HFFc6 (cell line): ENCODE results near the gene KAT14. TPM values are rescaled to one million over a fixed set of nuclear protein-coding genes. Genes with fewer than 3 reads are reported as not detected.
"Not testable (repeated sequence)": the region's sequence is repeated elsewhere in the genome, so short reads cannot be mapped to it uniquely, and the experiment has no call there.

Experiments
- DNase-seq: peaks from one replicate; pipeline ENCODE4 v3.0.0-alpha.2; 2018
- H3K27ac Mint-ChIP-seq: 2 replicates; pipeline ENCODE4 v1.8.0; 2020; ENCODE audit warnings: mild to moderate bottlenecking, mixed read lengths
- H3K27me3 Mint-ChIP-seq: 2 replicates; pipeline ENCODE4 v1.8.0; 2021; ENCODE audit warnings: mild to moderate bottlenecking, moderate library complexity, mixed read lengths; ENCODE audit not compliant: insufficient read depth
- H3K36me3 Mint-ChIP-seq: 2 replicates; pipeline ENCODE4 v1.8.0; 2021; ENCODE audit warnings: low read depth, mixed read lengths
- H3K4me1 Mint-ChIP-seq: 2 replicates; pipeline ENCODE4 v1.8.0; 2020; ENCODE audit warnings: low read depth, mixed read lengths
- H3K4me3 Mint-ChIP-seq: 2 replicates; pipeline ENCODE4 v1.8.0; 2020; ENCODE audit warnings: mild to moderate bottlenecking, moderate library complexity, mixed read lengths
- H3K9me3 Mint-ChIP-seq: 2 replicates; pipeline ENCODE4 v1.8.0; 2020; ENCODE audit warnings: mild to moderate bottlenecking, mixed read lengths
- CTCF ChIP-seq: fragments of 200-600 bp; sonication (generic); IDR thresholded peaks from 2 replicates; pipeline ENCODE4 v1.5.0; 2021; ENCODE audit warnings: antibody characterized with exemption, mild to moderate bottlenecking
- total RNA-seq, 6 experiments: library from RNA; stranded (reverse); fragmentation: NEBNext Ultra II Directional; extraction: Animal tissue kit (Norgen Biotek cat#: 25700); gene quantifications; 2 replicates in 1 of 6; 3 replicates in 5 of 6; pipeline ENCODE4 v1.2.3, GENCODE V29; 2021

The KAT14 gene
- total RNA-seq, 6 experiments from 2014 or later = 8.9 to 10.3 (median 9.6) TPM

GRCh38 chr20:18191306-18191705 lies 53.6 kb downstream of the KAT14 start:
- H3K36me3 Mint-ChIP-seq = no peaks in the 10 kb centered on the region
- no peak overlapping the region for H3K27ac Mint-ChIP-seq
- no peaks in the 10 kb centered on the region for H3K27me3 Mint-ChIP-seq
- H3K4me3 Mint-ChIP-seq = no peak overlapping the region
- TF ChIP-seq CTCF = no peak
- DNase-seq = no peak
- H3K4me1 Mint-ChIP-seq = peaks cover 11% of the 10 kb centered on the region; the same call in 1 of the 2 replicates
- H3K9me3 Mint-ChIP-seq = no peaks in the 10 kb centered on the region

- DNase-seq, H3K36me3 Mint-ChIP-seq, H3K9me3 Mint-ChIP-seq, H3K27me3 Mint-ChIP-seq, H3K27ac Mint-ChIP-seq, H3K4me3 Mint-ChIP-seq: not testable (repeated sequence)
- peaks cover 11% of the 10 kb centered on the region; the same call in 1 of the 2 replicates for H3K4me1 Mint-ChIP-seq
Observed at GRCh38 chr20:18194461-18194860, 56.8 kb downstream of the KAT14 start.

GRCh38 chr20:18195931-18196330 lies 58.3 kb downstream of the KAT14 start:
- no peaks in the 10 kb centered on the region for H3K4me1 Mint-ChIP-seq

GRCh38 chr20:18197382-18198070 lies 59.9 kb downstream of the KAT14 start:
- no peak overlapping the region for H3K27ac Mint-ChIP-seq
- no peak overlapping the region for H3K4me3 Mint-ChIP-seq
- no peaks in the 10 kb centered on the region for H3K36me3 Mint-ChIP-seq
- peaks cover 6% of the 10 kb centered on the region; the same call in 1 of the 2 replicates for H3K9me3 Mint-ChIP-seq
- H3K27me3 Mint-ChIP-seq = peaks cover 2% of the 10 kb centered on the region; the same call in 1 of the 2 replicates
- no peak for DNase-seq
- no peaks in the 10 kb centered on the region for H3K4me1 Mint-ChIP-seq
- TF ChIP-seq CTCF = no peak

More at GRCh38 chr20:18195931-18196330, 58.3 kb downstream of the KAT14 start:
- Mint-ChIP-seq H3K27me3 (no peaks in the 10 kb centered on the region), H3K9me3 (no peaks in the 10 kb centered on the region), H3K27ac (no peak overlapping the region), H3K36me3 (no peaks in the 10 kb centered on the region), H3K4me3 (no peak overlapping the region)
- no peak for DNase-seq
- no peak for TF ChIP-seq CTCF

- Mint-ChIP-seq H3K4me1 (no peaks in the 10 kb centered on the region), H3K4me3 (no peak overlapping the region), H3K27ac (no peak overlapping the region), H3K9me3 (peaks cover 6% of the 10 kb centered on the region; the same call in 1 of the 2 replicates), H3K27me3 (peaks cover 4% of the 10 kb centered on the region), H3K36me3 (no peaks in the 10 kb centered on the region)
- TF ChIP-seq CTCF = no peak
- no peak for DNase-seq
Observed at GRCh38 chr20:18202966-18203365, 65.3 kb downstream of the KAT14 start.

- H3K36me3 Mint-ChIP-seq, H3K9me3 Mint-ChIP-seq, H3K27ac Mint-ChIP-seq, H3K4me3 Mint-ChIP-seq, DNase-seq, H3K4me1 Mint-ChIP-seq, H3K27me3 Mint-ChIP-seq: not testable (repeated sequence)
Observed at GRCh38 chr20:18203700-18204099, 66.0 kb downstream of the KAT14 start.
